Breast epithelium (tissue), 4 donors: ENCODE measurements around the gene SCARB1. TPM values are rescaled to one million over a fixed set of nuclear protein-coding genes. Genes with fewer than 3 reads are reported as not detected.

ENCODE experiments used
- DNase-seq, 2 donors: peaks; one replicate each; pipeline ENCODE4 v3.0.0-alpha.2; 2019; ENCODE audit warnings: low spot score in 2 of 2
- H3K27ac ChIP-seq, 2 donors: fragments of 200-600 bp; sonication (generic) in 1 of 2; one replicate each; pipeline ENCODE4 v1.5.1; 2016 to 2019; ENCODE audit warnings: mild to moderate bottlenecking in 1 of 2
- H3K27me3 ChIP-seq, 2 donors: fragments of 200-600 bp; sonication (generic) in 1 of 2; one replicate each; pipeline versions ENCODE4 v1.5.1 to v1.6.0; 2017 to 2019; ENCODE audit warnings: control low read depth in 1 of 2, mild to moderate bottlenecking in 1 of 2
- H3K36me3 ChIP-seq: fragments of 200-600 bp; one replicate; pipeline ENCODE4 v1.5.1; 2019
- H3K4me1 ChIP-seq, 2 donors: fragments of 200-600 bp; sonication (generic); one replicate each; pipeline ENCODE4 v1.5.1; 2016 to 2019; ENCODE audit warnings: control low read depth in 1 of 2
- H3K4me3 ChIP-seq, 3 donors: fragments of 200-600 bp; sonication (generic); 1 replicate in 2 of 3; 2 replicates in 1 of 3; pipeline ENCODE4 v1.5.1; 2016 to 2019; ENCODE audit warnings: mild to moderate bottlenecking in 3 of 3, moderate library complexity in 2 of 3
- H3K9me3 ChIP-seq, 2 donors: fragments of 200-600 bp; sonication (generic) in 1 of 2; one replicate each; pipeline ENCODE4 v1.5.1; 2016 to 2019; ENCODE audit warnings: control low read depth in 1 of 2
- POLR2A ChIP-seq: fragments of 450-650 bp; IDR thresholded peaks from one replicate; pipeline ENCODE4 v1.6.1; 2016; ENCODE audit warnings: antibody characterized with exemption, mild to moderate bottlenecking, moderate library complexity
- POLR2AphosphoS5 ChIP-seq, 3 donors: sonication (generic); formaldehyde crosslinking; IDR thresholded peaks; one replicate each; pipeline ENCODE4 v1.6.1; 2017; ENCODE audit warnings: antibody characterized with exemption in 3 of 3
- intact Hi-C: fragments of 100-400 bp; cut with DNase I; formaldehyde crosslinking; loops from one replicate; pipeline ENCODE4 v1.15.1; 2023; ENCODE audit warnings: low total_unique reads
- total RNA-seq, 3 donors: library from RNA; depleted of rRNA; stranded (reverse); fragments of >200 nt; gene quantifications; one replicate each; pipeline ENCODE4 v1.1.0, GENCODE V29; 2016
- TF ChIP-seq, protein P1 (sequence below), 3 donors: fragments of 450-650 bp; IDR thresholded peaks; one replicate each; pipeline ENCODE4 v1.5.1; 2016 to 2017; ENCODE audit warnings: antibody characterized with exemption in 3 of 3, mild to moderate bottlenecking in 3 of 3, moderate library complexity in 3 of 3

SCARB1 gene
- total RNA-seq, 3 donors from 2014 or later = 18.4 to 61.3 (median 20.2) TPM

DNA sequence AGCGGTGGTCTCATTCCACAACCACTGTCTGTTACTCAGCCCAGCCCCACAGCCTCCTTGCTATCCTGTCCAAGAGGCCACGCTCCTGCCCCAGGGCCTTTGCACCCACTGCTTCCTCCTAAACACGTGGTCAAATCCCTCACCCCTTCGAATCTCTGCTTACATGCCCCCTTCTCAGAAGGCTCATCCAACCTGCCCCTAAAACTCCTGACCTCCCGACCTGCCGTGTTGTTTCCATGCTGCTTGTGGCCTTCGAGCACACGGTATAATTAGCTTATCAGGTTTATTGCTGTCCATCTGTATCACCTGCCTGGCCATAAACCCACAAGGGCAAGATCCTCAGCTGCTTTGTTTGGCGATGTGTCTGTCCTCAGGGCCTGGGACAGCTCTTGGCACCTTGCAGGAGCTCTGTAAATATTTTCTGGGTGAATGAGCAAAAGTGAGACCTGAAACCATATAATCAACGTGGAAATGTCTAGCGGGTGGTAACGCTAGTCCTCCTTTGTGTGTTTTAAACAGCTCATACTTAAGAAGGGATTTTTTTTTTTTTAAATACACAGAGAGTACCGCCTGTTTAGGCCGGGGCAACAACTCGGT is 36.0 kb downstream of the SCARB1 start:
- no peaks in the 10 kb centered on the region for H3K4me1 ChIP-seq
- TF ChIP-seq POLR2AphosphoS5 (IDR thresholded peaks at IDR 0.05) = no peak
- TF ChIP-seq POLR2A = no peak
- TF ChIP-seq, protein P1, sequence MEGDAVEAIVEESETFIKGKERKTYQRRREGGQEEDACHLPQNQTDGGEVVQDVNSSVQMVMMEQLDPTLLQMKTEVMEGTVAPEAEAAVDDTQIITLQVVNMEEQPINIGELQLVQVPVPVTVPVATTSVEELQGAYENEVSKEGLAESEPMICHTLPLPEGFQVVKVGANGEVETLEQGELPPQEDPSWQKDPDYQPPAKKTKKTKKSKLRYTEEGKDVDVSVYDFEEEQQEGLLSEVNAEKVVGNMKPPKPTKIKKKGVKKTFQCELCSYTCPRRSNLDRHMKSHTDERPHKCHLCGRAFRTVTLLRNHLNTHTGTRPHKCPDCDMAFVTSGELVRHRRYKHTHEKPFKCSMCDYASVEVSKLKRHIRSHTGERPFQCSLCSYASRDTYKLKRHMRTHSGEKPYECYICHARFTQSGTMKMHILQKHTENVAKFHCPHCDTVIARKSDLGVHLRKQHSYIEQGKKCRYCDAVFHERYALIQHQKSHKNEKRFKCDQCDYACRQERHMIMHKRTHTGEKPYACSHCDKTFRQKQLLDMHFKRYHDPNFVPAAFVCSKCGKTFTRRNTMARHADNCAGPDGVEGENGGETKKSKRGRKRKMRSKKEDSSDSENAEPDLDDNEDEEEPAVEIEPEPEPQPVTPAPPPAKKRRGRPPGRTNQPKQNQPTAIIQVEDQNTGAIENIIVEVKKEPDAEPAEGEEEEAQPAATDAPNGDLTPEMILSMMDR (IDR thresholded peaks at IDR 0.05) = no peak
- no peaks in the 10 kb centered on the region for H3K9me3 ChIP-seq
- H3K4me3 ChIP-seq = no peak overlapping the region
- no peak for DNase-seq
- H3K36me3 ChIP-seq = no peaks in the 10 kb centered on the region
- intact Hi-C loops = no loop called here
- H3K27me3 ChIP-seq = no peaks in the 10 kb centered on the region
- peak overlapping the region; percentile 70 to 71 for H3K27ac ChIP-seq

DNA sequence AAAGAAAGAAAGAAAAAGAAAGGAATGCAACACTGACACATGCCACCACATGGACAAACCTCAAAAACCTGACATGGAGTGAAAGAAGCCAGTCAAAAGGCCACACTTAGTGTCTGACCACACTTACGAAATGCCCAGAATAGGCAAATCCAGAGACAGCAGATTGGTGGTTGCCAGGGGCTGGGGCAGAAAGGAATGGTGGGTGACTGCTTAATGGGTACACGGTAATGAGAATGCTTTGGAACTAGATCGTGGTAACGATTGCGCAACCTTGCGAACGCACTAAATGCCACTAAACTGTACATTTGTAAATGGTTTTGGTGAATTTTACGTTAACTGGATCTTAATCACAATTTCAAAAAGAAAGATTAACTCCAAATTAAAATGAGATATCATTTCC is 39.5 kb downstream of the SCARB1 start:
- Histone ChIP-seq H3K36me3 (no peaks in the 10 kb centered on the region), H3K9me3 (no peaks in the 10 kb centered on the region), H3K27ac (no peak overlapping the region), H3K27me3 (no peaks in the 10 kb centered on the region), H3K4me3 (no peak overlapping the region), H3K4me1 (no peaks in the 10 kb centered on the region)
- intact Hi-C loops = no loop called here
- TF ChIP-seq, protein P1 (IDR thresholded peaks at IDR 0.05) = no peak
- TF ChIP-seq POLR2A (no peak), POLR2AphosphoS5 (IDR thresholded peaks at IDR 0.05) (no peak)
- DNase-seq = no peak

DNA sequence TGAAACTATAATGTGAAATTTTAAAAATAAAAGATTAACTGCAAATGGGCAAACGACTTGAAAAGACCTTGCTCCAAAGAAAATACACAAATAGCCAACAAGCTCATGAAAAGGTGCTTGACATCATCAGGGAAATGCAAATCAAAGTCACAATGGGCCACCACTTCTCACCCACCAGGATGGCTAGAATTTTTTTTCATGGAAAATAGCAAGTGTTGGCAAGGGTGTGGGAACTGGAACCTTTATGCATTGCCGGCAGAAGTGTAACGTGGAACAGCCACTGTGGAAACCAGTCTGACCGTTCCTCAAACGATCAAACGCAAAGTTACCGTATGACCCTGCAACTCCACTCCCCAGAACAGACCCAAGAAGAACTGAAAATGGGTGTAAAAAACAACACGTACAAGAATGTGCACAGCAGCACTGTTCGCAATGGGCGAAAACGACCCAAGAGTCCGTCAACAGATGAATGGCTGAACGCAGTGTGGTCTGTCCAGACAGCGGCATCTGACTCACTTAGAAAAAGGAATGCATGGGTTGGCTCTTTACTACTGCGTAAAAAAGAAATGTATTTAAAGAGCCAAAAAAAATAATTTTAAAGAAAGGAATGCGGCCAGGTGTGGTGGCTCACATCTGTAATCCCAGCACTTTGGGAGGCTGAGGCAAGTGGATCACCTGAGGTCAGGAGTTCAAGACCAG is 40.2 kb downstream of the SCARB1 start:
- DNase-seq = no peak
- no peaks in the 10 kb centered on the region for H3K4me1 ChIP-seq
- TF ChIP-seq, protein P1 (IDR thresholded peaks at IDR 0.05) = no peak
- TF ChIP-seq POLR2AphosphoS5 (IDR thresholded peaks at IDR 0.05) (no peak), POLR2A (no peak)
- no peaks in the 10 kb centered on the region for H3K27me3 ChIP-seq
- H3K36me3 ChIP-seq = no peaks in the 10 kb centered on the region
- intact Hi-C loops = no loop called here
- no peaks in the 10 kb centered on the region for H3K9me3 ChIP-seq
- H3K27ac ChIP-seq = no peak overlapping the region
- H3K4me3 ChIP-seq = no peak overlapping the region

DNA sequence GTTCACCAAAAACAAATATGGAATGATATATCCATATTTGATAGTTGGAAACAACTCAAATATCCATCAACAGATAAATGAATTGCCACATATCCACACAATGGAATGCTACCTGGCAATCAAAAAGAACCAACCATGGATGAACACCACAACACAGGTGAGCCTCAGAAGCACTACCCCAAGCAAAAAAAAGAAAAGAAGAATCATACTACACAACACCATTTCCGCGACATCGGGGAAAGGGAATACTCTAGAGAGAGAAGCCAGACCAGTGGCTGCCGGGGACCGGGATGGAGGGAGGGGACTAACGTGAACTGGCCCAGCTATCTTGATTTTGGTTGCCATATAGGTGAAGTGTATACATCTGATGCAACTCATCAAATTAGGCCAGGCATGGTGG is 41.4 kb downstream of the SCARB1 start:
- TF ChIP-seq, protein P1 (IDR thresholded peaks at IDR 0.05) = no peak
- TF ChIP-seq POLR2AphosphoS5 (IDR thresholded peaks at IDR 0.05) (no peak), POLR2A (no peak)
- H3K27ac ChIP-seq = no peak overlapping the region
- no peaks in the 10 kb centered on the region for H3K4me1 ChIP-seq
- DNase-seq = no peak
- H3K9me3 ChIP-seq = no peaks in the 10 kb centered on the region
- H3K27me3 ChIP-seq = no peaks in the 10 kb centered on the region
- intact Hi-C loops = no loop called here
- no peaks in the 10 kb centered on the region for H3K36me3 ChIP-seq
- H3K4me3 ChIP-seq = no peak overlapping the region
